Right ventricle myocardium inferior (tissue), 1 donor: ENCODE data around the gene ZC3H18. TPM values are rescaled to one million over a fixed set of nuclear protein-coding genes. Genes with fewer than 3 reads are reported as not detected.

Experiments
- ATAC-seq: fragments of 200-7000 bp; cut with Tn5 transposase; one replicate; pipeline ENCODE4 v1.9.1; 2020; ENCODE audit warnings: mild to moderate bottlenecking, moderate library complexity
- DNase-seq: peaks from one replicate; pipeline ENCODE4 v3.0.0; 2021; ENCODE audit errors: missing footprints
- intact Hi-C: fragments of 100-400 bp; cut with DNase I; formaldehyde crosslinking; loops from one replicate; pipeline ENCODE4 v1.11.0; 2022
- total RNA-seq: library from RNA; stranded (reverse); fragmentation: NEBNext Ultra II Directional; extraction: Animal tissue kit (Norgen Biotek cat#: 25700); gene quantifications from one replicate; pipeline ENCODE4 v1.2.1, GENCODE V29; 2021
- donor health status: DM: no; HTN: yes; CAD: no; lungs with severe emphysema.

ZC3H18 gene
- total RNA-seq, 1 donor from 2014 or later: 23.9 TPM

DNA sequence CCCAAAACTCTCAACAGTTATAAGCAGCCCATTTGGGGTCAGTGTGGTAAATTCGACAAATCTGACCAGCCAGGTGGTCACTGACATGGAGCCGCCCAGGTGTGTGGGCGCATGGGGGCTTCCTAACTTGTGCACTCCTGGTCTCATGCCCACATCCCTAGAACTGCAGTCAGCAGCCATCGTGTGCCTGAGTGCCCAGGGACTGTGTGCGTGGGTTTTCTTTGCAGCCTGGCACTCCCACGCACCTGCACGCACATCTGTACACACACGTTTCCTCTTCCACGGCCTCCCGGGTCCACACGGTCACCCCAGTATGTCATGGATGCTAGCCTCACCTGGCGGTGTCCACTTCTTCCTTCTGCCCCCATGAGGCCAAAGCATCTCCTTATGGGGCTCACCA, 38.9 kb upstream of the ZC3H18 start:
- ATAC-seq: no peak
- intact Hi-C loops: no loop called here
- peak; percentile 27 for DNase-seq

DNA sequence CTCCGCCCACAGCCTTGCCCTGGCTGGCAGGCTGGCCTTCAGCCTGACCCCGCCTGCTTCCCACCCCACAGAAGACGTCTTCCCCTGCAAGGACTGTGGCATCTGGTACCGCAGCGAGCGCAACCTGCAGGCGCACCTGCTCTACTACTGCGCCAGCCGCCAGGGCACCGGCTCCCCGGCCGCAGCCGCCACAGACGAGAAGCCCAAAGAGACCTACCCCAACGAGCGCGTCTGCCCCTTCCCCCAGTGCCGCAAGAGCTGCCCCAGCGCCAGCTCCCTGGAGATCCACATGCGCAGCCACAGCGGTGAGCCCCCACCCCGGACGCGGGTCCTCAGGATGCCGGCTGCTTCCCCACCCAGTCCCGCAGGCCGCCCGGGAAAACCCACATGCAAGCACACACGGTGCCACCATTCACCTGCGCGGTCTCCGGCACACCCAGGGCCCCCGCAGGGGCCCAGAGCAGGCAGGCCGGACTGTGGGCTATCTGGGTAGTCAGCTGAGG, 38.2 kb upstream of the ZC3H18 start:
- ATAC-seq (no peak), DNase-seq (peak; percentile 45)
- intact Hi-C loops: no loop called here

DNA sequence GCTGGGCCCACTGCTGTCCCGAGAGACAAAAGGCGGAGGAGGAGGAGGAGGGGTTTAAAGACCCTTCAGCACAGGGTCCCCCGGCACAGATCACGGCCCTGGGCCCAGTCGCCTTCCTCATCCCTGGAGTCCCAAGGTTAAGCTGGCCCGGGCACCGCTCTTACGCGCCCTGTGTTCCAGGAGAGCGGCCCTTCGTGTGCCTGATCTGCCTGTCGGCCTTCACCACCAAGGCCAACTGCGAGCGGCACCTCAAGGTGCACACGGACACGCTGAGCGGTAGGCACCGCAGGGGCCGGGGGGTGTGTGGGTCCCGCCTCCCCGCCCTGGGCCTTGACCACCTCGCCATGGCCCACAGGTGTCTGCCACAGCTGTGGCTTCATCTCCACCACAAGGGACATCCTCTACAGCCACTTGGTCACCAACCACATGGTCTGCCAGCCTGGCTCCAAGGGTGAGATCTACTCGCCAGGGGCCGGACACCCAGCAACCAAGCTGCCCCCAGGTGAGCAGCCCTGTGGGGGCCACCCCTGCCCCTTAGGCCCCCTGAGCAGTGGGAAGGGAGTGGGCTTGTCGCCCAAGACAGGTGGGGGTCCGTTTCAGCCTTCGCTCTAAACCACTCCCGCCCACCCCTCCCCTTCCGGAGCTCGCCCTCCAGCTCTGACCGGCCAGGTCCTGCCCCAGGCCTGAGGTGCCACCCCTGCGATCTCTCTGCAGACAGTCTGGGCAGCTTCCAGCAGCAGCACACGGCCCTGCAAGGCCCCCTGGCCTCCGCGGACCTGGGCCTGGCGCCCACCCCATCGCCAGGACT, 37.6 kb upstream of the ZC3H18 start:
- intact Hi-C loops: no loop called here
- peak; percentile 68 for DNase-seq
- no peak for ATAC-seq

DNA sequence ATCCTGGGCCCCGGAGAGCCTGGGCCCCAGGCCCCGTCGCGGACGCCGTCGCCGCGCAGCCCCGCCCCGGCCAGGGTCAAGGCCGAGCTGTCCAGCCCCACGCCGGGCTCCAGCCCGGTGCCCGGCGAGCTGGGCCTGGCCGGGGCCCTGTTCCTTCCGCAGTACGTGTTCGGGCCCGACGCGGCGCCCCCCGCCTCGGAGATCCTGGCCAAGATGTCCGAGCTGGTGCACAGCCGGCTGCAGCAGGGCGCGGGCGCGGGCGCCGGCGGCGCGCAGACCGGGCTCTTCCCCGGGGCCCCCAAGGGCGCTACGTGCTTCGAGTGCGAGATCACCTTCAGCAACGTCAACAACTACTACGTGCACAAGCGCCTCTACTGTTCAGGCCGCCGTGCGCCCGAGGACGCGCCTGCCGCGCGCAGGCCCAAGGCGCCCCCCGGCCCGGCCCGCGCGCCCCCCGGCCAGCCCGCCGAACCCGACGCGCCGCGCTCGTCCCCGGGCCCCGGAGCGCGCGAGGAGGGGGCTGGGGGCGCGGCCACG, 36.8 kb upstream of the ZC3H18 start:
- DNase-seq: no peak
- ATAC-seq: peak; percentile 8
- intact Hi-C loops: no loop called here

DNA sequence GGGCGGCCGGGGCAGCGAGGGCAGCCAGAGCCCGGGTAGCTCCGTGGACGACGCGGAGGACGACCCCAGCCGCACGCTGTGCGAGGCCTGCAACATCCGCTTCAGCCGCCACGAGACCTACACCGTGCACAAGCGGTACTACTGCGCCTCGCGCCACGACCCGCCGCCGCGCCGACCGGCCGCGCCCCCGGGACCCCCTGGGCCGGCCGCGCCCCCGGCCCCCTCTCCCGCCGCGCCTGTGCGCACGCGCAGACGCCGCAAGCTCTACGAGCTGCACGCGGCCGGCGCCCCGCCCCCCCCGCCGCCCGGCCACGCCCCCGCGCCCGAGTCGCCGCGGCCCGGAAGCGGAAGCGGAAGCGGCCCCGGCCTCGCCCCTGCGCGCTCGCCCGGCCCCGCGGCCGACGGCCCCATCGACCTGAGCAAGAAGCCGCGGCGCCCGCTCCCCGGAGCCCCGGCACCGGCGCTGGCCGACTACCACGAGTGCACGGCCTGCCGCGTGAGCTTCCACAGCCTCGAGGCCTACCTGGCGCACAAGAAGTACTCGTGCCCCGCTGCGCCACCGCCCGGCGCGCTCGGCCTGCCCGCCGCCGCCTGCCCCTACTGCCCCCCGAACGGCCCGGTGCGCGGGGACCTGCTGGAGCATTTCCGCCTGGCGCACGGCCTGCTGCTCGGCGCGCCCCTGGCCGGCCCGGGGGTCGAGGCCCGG, 36.1 kb upstream of the ZC3H18 start:
- peak; percentile 91 for DNase-seq
- intact Hi-C loops: no loop called here
- ATAC-seq: peak; percentile 59

DNA sequence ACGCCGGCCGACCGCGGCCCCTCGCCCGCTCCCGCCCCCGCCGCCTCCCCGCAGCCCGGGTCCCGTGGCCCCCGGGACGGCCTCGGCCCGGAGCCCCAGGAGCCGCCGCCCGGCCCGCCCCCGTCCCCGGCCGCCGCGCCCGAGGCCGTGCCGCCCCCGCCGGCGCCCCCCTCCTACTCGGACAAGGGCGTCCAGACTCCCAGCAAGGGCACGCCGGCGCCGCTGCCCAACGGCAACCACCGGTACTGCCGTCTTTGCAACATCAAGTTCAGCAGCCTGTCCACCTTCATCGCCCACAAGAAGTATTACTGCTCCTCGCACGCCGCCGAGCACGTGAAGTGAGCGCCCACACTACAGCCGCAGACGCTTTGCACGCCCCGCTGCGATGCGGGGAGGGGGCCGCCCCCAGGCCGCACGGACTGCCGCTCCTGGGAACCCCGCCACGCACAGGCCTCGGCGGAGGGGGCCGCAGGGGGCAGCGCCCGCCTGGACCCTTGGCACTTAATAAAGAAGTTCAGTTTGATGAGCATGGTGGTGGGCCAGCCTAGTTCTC, 35.5 kb upstream of the ZC3H18 start:
- intact Hi-C loops: no loop called here
- DNase-seq (peak; percentile 80), ATAC-seq (peak; percentile 12)

DNA sequence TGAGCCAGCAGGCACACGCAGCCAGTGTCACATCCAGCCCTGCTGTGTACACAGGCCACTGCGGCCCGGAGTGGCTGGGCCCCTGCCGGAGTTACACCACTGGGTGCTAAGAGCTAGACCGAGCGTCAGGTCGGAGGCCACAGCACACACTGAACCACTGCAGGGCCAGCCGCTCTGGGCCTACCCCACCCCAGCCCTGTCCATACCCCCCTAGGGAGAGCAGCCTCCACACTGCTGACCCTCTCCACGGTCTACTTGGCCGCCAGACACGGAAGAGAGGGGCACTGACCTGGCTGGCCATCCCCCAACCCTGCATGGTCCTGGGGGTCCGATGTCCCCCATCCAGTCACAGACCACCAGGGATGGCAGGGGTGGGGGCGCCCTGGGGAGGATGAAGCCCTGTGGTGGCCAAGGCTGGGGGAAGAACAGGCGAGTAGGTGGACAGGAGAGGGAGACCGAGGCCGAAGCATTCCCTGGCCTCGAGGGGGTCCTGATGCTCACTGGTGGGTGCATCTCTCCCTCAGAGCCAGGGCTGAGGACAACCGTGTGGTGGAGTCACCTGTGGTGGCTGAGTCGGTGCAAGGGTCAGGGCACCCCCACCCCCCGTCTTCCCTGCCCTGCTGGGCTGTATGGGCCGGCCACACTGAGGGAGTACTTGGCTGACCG, 34.9 kb upstream of the ZC3H18 start:
- ATAC-seq (no peak), DNase-seq (peak; percentile 72)
- intact Hi-C loops: no loop called here

DNA sequence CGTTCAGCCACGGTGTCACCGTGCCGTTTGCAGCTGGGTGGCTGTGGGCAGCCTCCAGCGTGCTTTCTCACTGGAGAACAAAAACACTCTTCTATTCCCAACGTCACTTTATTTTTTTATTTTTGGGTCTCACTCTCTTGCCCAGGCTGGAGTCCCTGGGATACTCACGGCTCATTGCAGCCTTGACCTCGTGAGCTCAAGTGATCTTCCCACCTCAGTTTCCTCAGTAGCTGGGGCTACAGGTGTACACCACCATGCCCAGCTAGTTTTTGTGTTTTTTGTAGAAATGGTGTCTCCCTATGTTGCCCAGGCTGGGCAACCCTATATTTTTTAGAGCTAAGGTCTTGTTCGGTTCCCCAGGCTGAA, 34.4 kb upstream of the ZC3H18 start:
- intact Hi-C loops: no loop called here
- ATAC-seq (no peak), DNase-seq (no peak)

DNA sequence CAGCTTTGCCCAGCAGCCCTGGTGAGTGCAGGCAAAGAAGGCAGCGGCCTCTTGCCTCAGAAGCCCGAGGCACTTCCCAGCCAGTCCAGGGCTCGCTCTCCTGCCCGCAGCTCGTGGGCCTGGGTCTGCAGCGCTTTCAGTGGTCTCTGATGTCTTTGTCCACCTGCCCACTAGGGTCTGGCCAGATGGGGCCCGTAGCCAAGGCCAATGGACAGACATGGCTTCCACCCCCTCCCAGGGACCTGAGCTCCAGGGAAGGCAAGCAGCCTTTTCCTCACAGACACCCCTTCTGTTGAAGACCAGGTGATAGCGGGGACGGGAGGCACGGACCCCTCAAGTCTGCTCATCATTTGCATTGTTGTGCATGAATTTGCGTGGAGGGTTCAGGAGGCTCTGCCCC, 33.7 kb upstream of the ZC3H18 start:
- intact Hi-C loops: no loop called here
- ATAC-seq (no peak), DNase-seq (peak; percentile 31)

DNA sequence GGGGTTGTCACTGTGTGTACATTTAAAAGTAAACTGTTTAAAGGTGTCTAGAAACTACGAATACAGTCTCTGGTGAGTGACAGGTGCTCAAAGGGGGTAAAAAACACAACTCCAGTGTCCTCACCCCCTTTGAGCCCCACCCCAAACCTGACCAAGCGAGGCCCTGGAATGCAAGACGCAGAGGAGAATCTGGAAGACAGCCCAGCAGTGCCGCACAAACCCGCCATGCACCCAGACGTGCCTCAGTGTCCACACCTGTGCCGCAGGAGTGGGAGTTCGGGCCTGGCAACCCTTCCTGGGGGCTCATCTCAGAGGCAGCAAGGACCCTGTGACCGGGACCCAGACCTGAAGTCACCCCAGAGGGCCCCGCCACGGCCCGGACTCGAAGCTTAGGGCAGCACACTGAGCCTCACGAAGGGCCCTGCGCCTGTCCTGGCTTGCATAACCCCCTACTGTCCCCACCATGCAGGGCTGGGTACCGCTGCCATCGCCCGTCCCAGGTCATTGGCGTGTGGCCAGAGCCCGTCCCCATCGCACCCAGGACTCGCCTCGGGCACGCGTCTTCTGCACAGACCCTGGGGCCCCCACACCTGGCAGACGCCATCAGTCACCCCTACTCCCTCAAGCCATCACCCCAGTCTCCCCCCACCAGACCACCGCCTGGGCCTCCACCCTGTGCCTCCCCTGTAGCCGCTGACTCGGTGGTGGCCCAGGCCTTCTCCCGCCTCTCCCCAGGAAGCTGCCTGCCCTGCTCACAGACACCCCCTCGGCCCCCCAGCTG, 33.0 kb upstream of the ZC3H18 start:
- DNase-seq (peak; percentile 62), ATAC-seq (no peak)
- intact Hi-C loops: no loop called here

DNA sequence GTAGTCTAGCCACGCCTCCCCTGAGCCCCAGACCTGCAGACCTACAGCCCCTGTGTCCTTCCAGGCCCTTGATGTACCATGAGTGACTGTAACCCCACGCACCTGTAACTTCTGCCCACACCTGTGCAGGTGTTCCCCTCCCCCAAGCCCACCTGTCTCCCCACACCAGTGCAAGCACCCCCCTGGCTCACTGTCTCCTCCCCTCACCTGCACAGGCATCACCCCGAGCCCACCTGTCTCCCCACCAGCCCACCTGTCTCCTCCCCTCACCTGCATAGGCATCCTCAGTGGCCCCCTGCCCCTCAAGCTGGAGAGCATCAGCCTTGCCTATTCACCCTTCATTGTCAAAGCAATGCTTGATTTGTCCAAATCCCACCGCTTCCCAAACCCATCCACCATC, 32.3 kb upstream of the ZC3H18 start:
- intact Hi-C loops: no loop called here
- DNase-seq (no peak), ATAC-seq (no peak)

DNA sequence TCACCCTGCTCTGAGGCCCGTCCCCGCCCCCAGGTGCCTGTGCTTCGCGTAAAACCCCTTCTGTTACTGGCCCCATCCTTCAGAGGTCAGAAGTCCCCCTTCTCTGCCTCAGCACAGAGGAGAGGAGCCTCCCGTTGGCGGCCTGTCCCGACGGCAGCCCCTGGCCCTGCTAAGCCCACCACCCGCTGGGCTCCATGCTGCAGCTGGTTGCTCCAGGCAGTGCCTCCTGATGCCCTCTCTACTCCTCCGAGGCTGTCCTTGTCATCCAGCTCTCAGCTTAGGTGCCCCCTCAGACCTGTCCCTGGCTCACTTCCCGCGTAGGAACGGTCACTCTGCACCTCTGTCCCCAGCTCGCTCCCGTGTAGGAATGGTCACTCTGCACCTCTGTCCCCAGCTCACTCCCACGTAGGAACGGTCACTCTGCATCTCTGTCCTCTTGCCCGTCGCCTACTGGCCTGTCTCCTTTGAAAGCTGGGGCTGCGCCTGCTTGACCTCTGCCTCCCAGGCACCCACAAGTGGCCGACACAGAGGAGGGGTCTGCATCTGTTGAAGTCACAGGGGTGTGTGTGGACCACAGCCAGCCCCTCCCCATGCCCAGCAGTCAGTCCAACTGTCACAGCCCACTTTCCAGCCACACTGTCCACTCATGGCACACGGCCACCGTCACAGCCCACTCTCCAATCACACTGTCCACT, 31.7 kb upstream of the ZC3H18 start:
- peak; percentile 58 for DNase-seq
- intact Hi-C loops: no loop called here
- no peak for ATAC-seq

DNA sequence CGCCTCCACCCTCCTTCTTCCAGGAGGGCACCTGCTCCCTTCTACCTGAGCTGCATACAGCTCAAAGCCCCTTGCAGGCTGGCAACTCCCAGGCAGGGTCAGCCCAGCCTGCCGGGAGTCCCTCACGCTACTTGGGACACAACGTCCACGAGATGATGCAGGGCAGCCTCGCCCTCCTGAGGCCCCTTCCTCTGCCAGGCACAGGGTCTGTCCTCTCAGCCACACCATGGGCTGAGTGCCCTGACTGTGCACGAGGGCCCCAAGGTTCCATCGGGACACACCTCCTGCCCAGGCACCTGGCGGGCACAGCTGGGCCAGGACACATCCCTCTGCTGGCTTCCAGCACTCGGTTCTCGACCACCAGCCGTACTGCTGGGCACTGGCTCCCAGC, 30.9 kb upstream of the ZC3H18 start:
- intact Hi-C loops: no loop called here
- ATAC-seq: no peak
- DNase-seq: no peak

DNA sequence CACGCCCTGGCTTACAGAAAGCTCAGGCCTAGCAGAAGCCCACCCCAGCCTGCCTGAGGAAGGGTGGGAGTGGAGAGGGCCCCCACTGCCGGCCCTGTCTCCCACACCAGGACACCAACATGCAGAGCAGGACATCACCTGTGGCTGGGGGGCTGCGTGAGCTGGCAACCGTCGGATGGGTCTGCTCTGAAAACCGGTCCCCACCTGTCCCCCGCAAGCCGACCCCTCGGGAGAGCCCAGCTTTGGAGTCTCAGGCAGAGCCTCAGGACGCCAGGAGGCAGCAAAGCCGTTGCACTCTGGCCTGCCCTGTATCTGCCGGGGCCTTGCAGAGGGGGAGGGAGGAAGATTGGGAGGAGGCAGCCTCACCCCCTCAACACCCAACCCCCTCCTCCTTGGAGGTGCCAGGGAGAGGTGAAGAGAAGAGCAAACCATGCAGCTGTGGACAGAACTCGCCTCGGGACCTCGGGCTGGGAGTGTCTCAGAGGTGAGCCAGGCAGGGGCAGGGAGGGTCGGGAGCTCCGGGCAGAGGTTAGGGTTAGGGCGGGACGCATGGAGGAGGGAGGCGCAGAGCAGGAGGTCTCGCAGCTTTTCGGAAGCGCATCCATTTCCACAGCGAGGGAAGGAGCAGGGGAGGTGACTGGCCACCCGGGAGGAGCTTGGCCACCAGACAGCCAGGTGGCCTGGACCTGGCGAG, 30.4 kb upstream of the ZC3H18 start:
- DNase-seq (no peak), ATAC-seq (no peak)
- intact Hi-C loops: no loop called here

DNA sequence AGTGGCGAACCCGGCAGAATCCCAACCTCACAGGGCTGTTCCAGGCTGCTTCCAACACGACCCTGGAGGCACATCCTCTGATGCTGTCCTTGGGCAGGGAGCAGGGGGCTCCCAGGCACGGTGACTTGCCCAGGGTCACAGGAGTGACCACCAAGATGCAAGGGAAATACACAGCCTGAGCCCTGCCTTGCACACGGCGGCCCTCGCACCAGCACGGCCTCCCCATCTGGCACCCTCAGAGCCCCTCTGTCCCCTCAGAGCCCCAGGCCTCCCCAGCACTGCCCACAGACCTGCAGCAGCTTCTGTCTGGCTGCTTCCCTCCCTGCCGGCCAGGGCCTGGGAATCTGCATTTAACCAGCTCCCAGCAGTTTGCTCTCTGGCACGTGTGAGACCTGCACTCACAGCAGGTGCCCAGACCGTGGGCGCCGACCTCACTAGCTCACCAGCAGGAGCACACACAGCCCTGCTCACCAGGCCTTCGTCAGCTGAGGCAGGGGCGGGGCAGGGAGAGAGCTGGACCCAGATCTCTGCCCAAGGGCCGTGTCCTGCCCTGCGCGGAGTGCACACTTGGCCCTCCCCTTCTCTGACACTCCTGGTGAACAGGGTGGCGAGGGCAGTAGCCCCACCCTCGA, 29.7 kb upstream of the ZC3H18 start:
- intact Hi-C loops: no loop called here
- no peak for DNase-seq
- no peak for ATAC-seq

DNA sequence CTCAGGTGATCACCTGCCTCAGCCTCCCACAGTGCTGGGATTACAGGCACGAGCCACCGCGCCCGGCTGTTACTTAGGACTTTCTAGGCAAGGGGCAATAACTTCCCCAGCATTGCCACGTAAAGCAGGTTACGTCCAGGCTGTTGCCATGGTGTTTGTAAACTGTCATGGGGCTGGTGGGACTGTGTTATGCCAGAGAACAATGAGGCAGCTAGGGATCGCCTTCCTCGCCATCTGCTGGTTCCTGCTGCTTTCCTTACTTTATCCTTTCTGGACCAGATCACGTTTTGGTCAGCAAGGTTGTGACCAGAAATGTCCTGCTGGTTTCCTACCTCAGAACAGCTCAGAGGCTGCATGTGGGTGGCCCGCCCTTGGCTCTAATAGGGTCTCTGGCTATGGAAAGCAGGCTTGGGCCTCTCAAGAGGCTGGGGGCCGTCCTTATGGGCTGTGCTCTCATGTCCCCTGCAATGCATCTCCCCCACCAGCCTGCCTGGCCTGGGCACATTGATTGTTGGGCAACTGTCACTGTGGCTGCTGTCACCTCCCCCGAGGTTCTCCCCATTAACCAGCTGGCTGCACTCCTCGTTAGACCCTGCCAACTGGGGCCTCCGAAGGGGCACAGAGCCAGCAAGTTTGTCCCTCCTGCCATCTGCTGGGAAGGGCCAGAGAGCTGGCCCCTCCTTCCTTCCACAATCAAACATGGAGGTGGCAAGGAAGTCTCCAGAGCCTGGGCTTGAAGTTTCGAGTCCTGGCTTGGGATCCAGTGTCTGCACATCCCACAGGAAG, 28.2 kb upstream of the ZC3H18 start:
- ATAC-seq (no peak), DNase-seq (no peak)

More for the DNA sequence above, 28.2 kb upstream of the ZC3H18 start:
- intact Hi-C loops: no loop called here
